Measurements from ENCODE around the gene CARD11.

GRCh38 chr7:2981103-2981480 is 62.6 kb downstream of the CARD11 start:
- no peak for TF ChIP-seq CTCF (IDR thresholded peaks at IDR 0.05)
- no peak for TF ChIP-seq POLR2AphosphoS5 (IDR thresholded peaks at IDR 0.05)
